CD4-positive, alpha-beta T cell treated with Interleukin-4 for 4 hours (primary cell): Measurements from ENCODE around the gene ERG28.

Experiments used
- DNase-seq: peaks from one replicate; pipeline ENCODE4 v3.0.0-alpha.2; 2020

ERG28 gene

GRCh38 chr14:75657331-75657730, 3.3 kb downstream of the ERG28 start:
- no peak for DNase-seq

DNA sequence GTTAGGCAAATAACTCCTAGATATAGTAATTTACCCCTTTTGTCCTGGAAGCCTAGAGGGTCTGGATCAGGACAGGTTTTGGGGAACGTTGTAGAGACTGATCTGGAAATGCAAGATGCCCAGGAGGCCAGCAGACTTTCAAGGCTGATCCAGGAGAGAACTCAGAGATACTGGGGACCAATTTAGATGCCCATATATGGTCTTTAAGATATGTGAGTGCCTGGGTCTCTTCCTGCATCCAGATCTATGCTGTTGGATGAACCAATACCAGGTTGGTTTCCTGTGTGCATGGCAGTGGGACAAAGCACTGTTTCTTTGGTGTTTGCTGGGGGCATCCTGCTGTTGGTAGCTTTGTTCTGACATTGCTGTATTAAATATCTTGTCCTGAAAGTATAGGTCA, 5.4 kb downstream of the ERG28 start:
- no peak for DNase-seq

GRCh38 chr14:75654127-75654732, 6.4 kb downstream of the ERG28 start:
- DNase-seq: peak; percentile 82

DNA sequence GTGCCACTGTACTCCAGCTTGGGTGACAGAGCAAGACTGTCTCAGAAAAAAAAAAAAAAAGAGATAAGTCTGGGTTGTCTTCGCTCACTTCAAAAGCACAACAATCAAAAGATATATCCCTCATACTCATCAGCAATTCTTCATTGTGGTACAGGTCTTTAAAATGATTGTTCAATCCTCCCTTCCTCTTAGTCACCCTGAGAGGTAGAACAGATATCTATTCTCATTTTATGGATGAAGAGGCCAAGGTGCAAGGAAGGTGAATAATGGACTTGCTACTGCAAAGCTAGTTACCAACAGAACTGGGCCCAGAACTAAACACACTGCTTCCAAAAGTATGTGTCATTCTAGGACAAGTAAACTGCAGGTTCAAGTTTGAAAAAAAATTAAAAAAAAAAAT, 7.1 kb downstream of the ERG28 start:
- DNase-seq: no peak

DNA sequence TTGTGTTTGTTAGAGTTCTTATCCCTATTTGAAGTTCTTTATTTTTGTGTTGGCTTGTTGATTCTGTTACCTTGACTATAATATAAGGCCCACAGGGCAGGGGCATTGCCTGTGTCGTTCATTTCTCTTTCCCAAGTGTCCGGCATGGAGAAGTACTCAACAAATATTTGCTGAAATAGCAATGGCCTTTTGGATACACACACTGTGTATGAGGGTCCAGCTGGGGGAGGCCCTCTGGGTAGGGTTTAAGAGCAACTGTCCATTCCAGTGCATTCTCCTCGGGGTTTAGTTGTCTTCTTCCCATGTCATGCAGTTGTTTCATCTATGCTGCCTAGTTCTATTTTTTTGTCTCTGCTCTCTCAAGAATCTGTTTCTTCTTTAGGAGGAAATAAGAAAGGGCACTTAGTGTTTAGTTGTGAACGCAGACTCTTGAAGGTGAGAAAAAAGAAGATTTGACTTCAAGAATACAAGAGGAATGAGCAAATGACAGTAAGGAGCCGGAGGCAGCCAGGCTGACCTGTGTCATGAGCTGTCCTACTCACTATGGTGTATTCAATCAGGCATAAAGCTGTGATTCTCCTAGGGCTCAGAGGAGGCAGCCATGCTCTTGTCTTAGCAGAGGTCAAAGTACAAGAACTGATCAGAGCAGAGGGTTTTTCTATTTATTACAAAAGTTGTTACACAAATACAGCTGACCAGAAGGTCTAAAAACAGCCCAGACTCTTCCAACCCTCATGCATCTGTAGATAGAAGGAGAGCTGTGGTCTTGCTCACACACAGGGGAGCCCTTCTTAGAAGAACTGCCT, 10.2 kb downstream of the ERG28 start:
- no peak for DNase-seq

GRCh38 chr14:75649773-75650172, 10.9 kb downstream of the ERG28 start:
- no peak for DNase-seq

- no peak for DNase-seq
Measured at GRCh38 chr14:75649337-75649736, 11.3 kb downstream of the ERG28 start.

- DNase-seq: no peak
Measured at GRCh38 chr14:75648066-75648838, 12.4 kb downstream of the ERG28 start.

GRCh38 chr14:75647640-75648039, 13.0 kb downstream of the ERG28 start:
- no peak for DNase-seq

GRCh38 chr14:75646762-75647161, 13.9 kb downstream of the ERG28 start:
- no peak for DNase-seq

DNA sequence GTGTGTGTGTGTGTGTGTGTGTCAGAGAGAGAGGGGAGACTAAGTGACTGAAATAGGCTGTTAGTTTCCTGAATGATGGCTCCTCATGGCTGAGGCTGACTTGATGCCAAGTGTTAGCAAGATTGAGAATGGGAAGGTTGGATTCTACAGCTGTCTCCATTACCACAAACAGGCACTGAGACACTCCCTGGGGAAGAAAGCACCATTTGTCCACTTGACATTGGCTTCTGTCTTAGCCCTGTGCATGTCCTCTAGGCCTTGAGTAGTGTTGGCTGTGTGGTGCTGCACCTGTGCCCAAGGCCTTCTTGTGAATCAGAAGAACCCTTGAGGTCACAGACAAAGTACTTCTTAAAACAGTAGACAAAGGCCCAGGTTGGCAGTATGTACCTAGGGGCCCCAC, 15.6 kb downstream of the ERG28 start:
- DNase-seq: no peak

- no peak for DNase-seq
Measured at GRCh38 chr14:75643985-75644384, 16.7 kb downstream of the ERG28 start.

DNA sequence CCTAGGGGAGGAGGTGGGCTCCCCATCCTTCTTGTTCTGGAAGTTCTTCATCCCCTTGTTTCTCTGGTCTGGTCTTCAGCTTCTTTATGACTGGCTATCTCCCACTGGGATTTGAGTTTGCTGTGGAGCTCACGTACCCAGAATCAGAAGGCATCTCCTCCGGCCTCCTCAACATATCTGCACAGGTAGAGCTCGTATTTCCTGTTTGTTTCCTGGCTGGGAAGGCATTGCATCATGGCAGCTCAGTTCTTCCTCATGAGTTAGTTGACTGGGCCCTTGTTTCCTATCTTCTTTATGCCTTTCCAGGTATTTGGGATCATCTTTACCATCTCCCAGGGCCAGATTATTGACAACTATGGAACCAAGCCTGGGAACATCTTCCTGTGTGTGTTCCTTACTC, 19.8 kb downstream of the ERG28 start:
- no peak for DNase-seq

GRCh38 chr14:75636100-75636692, 24.5 kb downstream of the ERG28 start:
- DNase-seq: no peak

DNA sequence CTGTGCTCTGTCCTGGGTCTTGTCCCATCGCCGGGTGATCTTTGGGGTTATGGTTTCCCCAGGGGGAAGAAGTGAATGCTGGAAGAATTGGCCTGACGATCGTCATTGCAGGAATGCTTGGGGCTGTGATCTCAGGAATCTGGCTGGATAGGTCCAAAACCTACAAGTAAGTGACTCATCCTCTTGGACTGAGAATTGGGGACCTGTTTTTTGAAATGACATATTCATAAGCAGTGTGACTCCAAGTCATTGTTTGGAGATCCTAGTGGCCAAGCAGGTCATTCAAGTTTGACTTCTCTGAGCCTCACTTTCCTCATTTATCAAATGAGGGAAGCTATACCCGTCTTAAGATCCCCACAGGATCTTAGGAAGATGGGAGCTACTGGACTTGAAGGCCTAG, 25.8 kb downstream of the ERG28 start:
- no peak for DNase-seq

DNA sequence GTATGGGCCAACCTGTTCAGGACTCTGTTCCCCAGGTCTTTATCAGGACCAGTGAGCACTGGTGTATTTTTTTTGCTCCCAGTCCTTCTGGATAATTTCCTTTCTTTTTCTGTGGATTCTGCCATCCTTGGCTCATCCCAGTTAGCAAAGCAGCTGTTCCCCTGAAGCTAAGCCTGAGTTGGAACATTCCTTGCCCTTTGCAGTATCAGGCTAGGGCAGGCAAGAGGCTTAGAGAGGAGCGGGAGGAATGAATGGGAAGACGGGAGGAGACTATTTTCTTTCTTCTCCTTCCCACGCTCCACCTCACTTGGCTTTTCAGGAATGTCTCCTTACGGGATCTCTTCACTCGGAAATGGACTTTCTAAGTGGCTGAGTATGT, 29.2 kb downstream of the ERG28 start:
- no peak for DNase-seq

DNA sequence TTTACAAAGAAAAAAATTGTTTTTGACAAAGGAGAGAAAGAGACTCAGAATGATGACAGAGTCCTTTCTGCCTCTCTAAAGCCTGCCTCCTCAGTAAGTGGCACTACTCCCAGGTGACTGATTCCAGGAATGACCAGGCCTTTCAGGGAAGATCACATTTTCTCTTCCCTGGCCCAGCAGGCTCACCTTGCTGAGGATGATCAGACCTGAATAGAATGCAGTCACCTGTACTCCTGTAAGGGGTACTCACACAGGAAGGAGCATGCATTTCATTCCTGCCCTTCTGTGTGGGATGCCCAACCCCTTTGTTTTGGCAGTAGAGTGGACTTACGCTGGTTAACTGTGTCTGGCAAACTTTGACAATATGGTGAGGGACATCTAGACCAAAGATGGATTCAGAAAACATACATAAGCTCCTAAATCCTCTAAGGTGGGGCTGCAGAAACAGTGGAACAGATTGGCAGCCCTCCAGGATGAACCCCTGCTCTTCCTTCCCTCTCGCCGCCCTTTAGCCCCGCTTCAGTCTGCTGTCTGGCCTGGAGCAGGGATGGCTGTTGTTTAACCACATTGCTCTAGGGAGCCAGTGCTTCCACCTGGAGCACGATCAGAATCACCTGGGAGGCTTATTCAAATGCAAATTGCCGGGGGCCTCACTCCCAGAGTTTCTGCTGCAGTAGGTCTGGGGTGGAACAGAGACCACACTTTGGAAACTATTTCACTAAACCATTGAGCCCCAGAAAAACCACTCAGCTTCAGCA, 29.8 kb downstream of the ERG28 start:
- no peak for DNase-seq

DNA sequence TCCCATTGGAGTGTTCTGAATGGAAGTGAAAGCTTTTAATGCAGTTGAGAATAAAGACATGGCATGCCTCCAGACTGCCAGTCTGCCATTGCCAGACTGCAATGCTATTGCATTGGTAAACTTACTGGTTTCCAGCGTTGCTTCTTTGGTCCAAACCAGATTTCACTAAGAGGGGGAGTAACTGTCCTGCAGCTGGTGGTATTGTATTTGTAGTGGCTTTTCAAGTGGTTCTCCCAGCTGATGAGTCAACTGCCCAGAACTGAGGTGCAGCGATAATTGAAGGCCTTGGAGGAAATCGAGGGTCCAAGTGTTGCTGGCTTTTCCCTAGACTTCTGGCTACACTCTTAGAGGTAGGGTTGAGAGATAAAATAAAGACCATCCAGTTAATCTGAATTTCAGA, 31.9 kb downstream of the ERG28 start:
- DNase-seq: no peak

GRCh38 chr14:75627406-75627805, 33.3 kb downstream of the ERG28 start:
- no peak for DNase-seq

- no peak for DNase-seq
Measured at GRCh38 chr14:75626863-75627262, 33.8 kb downstream of the ERG28 start.

GRCh38 chr14:75626396-75626795, 34.3 kb downstream of the ERG28 start:
- no peak for DNase-seq

DNA sequence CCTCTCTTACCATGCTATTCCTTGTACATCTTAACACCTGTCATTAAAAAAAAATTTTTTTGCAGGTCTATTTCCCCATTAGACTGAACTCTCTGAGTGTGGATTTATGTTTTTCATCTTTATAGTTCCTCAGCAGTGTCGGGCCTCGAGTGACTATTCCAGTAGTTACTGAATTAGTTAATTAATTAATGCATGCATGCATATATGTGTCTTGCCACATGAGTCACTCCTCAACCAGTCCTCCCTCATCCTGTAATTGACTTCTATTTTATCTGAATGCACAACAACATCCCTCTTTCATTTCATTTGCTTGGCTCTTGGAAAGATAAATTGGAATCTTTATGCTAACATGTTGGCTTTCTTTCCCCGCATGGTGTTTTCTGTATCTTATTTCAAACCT, 35.6 kb downstream of the ERG28 start:
- DNase-seq: no peak

DNA sequence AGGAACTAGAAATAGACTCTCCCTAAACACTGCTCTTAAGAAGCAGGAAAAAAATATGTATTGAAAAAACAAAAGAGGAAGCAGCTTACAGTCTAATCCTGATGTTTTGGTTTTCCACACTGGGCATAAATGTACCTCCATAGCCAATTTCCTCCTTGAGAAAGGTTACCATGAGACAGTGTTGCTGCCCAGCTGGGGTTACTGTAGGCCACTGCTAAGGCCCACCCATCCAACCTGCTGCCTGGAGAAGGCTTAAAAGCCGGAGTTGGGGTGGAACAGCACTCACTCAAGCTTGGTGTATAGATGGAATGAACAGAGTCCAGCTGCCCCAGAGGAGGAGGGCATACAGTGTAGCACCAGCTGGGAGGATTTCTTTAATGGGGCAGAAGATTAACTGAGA, 41.1 kb downstream of the ERG28 start:
- DNase-seq: no peak
